ENCODE data around the gene TIMM21.

DNA sequence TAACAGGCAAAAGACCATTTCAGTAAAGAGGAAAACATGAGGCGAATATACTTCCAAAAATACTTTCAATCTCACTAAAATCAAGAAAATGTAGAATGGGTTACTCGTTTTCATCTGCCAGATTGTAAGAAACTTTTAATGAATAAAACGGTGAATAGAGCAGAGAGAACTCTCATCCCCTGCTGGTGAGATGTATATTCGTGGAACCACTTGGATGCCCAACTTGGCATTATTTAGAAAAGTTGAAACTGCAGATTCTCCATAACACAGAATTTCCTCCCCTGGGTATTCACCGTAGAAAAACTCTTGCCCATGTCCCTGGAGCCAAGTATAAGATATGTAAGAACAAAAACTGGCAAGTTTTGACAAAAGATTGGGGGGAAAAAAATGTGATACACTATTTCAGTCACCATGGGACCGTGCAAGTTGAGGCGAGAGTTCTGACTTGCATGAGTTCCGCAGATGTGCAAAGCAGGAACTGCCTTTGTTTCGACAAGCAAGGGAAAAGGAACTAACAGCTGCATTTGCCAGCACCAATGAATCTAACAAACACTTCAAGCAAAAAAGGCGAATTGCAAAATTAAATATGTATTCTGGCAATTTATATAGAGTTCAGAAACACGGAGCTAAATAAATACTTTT is 14.8 kb downstream of the TIMM21 start:
- TF ChIP-seq, protein P1, sequence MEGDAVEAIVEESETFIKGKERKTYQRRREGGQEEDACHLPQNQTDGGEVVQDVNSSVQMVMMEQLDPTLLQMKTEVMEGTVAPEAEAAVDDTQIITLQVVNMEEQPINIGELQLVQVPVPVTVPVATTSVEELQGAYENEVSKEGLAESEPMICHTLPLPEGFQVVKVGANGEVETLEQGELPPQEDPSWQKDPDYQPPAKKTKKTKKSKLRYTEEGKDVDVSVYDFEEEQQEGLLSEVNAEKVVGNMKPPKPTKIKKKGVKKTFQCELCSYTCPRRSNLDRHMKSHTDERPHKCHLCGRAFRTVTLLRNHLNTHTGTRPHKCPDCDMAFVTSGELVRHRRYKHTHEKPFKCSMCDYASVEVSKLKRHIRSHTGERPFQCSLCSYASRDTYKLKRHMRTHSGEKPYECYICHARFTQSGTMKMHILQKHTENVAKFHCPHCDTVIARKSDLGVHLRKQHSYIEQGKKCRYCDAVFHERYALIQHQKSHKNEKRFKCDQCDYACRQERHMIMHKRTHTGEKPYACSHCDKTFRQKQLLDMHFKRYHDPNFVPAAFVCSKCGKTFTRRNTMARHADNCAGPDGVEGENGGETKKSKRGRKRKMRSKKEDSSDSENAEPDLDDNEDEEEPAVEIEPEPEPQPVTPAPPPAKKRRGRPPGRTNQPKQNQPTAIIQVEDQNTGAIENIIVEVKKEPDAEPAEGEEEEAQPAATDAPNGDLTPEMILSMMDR (IDR thresholded peaks at IDR 0.05) = no peak
- no peak for TF ChIP-seq POLR2A (IDR thresholded peaks at IDR 0.05)

All from suprapubic skin (tissue), 3 donors.